OCI-LY3 (cell line): Measurements from ENCODE around the gene STRN3.

ENCODE experiments used
- CTCF ChIP-seq: fragments of 200-600, 300-600 bp; sonication (generic); IDR thresholded peaks from 2 replicates; pipeline ENCODE4 v1.5.1; 2014; ENCODE audit warnings: antibody characterized with exemption, low read length, low read depth
- EZH2phosphoT487 ChIP-seq: fragments of 200-600 bp; shearing (Covaris generic); IDR thresholded peaks from 2 replicates; pipeline ENCODE4 v1.6.1; 2018; ENCODE audit warnings: antibody characterized with exemption, mixed run types, low read depth

GRCh38 chr14:31047503-31047902 is 21.3 kb upstream of the STRN3 start:
- TF ChIP-seq CTCF: no peak
- no peak for TF ChIP-seq EZH2phosphoT487
